ENCODE measurements around the gene HECW1. TPM values are rescaled to one million over a fixed set of nuclear protein-coding genes. Genes with fewer than 3 reads are reported as not detected.
"Not testable (repeated sequence)": the region's sequence is repeated elsewhere in the genome, so short reads cannot be mapped to it uniquely, and the experiment has no call there.

The HECW1 gene
- polyA plus RNA-seq, 6 donors from 2014 or later: not detected

GRCh38 chr7:43332193-43332796 lies 219.8 kb downstream of the HECW1 start:
- H3K27me3 Mint-ChIP-seq: peaks cover 0 to 19% (median 14%) of the 10 kb centered on the region in 3 donors
- H3K4me3 Mint-ChIP-seq: no peak overlapping the region
- H3K9me3 Mint-ChIP-seq: no peaks in the 10 kb centered on the region
- H3K27ac Mint-ChIP-seq: no peak overlapping the region
- DNase-seq: no peak
- no peaks in the 10 kb centered on the region for H3K4me1 Mint-ChIP-seq
- no peaks in the 10 kb centered on the region for H3K36me3 Mint-ChIP-seq
- no peak for ATAC-seq (ENCODE audit: low read depth in 2 of 2)

DNA sequence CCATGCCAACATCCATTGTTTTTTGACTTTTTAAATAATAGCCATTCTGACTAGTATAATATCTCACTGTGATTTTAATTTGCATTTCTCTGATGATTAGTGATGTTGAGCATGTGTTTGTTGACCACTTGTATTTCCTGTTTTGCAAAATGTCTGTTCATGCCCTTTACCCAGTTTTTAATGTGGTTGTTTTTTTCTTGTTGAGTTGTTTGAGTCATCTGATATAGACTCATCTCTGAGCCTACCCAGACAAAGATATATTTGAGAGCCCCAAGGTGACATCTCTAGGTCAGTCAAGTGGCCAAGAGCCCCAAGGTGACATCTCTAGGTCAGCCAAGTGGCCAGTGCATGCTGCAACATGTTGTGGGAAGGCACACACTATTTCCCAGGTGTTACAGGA lies 224.7 kb downstream of the HECW1 start:
- Mint-ChIP-seq H3K4me3 (no peak overlapping the region), H3K9me3 (peaks cover 0 to 3% (median 0%) of the 10 kb centered on the region in 7 donors), H3K36me3 (no peaks in the 10 kb centered on the region), H3K27me3 (peaks cover 0 to 11% (median 8%) of the 10 kb centered on the region in 3 donors), H3K27ac (no peak overlapping the region), H3K4me1 (no peaks in the 10 kb centered on the region)
- no peak for DNase-seq
- ATAC-seq (ENCODE audit: low read depth in 2 of 2): no peak

- peaks cover 0 to 11% (median 8%) of the 10 kb centered on the region in 3 donors for H3K27me3 Mint-ChIP-seq
- H3K9me3 Mint-ChIP-seq: peaks cover 0 to 6% (median 0%) of the 10 kb centered on the region in 7 donors
- H3K27ac Mint-ChIP-seq: no peak overlapping the region
- H3K4me1 Mint-ChIP-seq: no peaks in the 10 kb centered on the region
- no peak overlapping the region for H3K4me3 Mint-ChIP-seq
- ATAC-seq (ENCODE audit: low read depth in 2 of 2) (no peak), DNase-seq (no peak)
- H3K36me3 Mint-ChIP-seq: no peaks in the 10 kb centered on the region
Measured at GRCh38 chr7:43337811-43338210, 225.4 kb downstream of the HECW1 start.

GRCh38 chr7:43341132-43341531 lies 228.7 kb downstream of the HECW1 start:
- no peaks in the 10 kb centered on the region for H3K36me3 Mint-ChIP-seq

GRCh38 chr7:43343417-43343816 lies 231.0 kb downstream of the HECW1 start:
- DNase-seq: not testable (repeated sequence)

More at GRCh38 chr7:43341132-43341531, 228.7 kb downstream of the HECW1 start:
- Mint-ChIP-seq H3K27ac (no peak overlapping the region), H3K27me3 (peaks cover 0 to 15% (median 13%) of the 10 kb centered on the region in 3 donors), H3K4me3 (no peak overlapping the region), H3K4me1 (no peaks in the 10 kb centered on the region), H3K9me3 (peaks cover 0 to 13% (median 8%) of the 10 kb centered on the region in 7 donors)
- no peak for ATAC-seq (ENCODE audit: low read depth in 2 of 2)
- no peak for DNase-seq

DNA sequence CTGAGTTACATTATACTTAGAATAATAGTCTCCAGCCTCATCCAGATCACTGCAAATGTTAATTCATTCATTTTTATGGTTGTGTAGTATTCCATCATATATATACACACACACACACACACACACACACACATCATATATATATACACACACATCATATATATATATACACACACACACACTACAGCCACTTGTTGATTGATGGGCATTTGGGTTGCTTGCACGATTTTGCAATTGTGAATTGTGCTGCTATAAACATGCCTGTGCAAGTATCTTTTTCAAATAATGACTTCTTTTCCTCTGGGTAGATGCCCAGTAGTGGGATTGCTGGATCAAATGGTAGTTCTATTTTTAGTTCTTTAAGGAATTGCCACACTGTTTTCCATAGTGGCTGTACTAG lies 233.2 kb downstream of the HECW1 start:
- not testable (repeated sequence) for H3K4me3 Mint-ChIP-seq
- Mint-ChIP-seq H3K27me3 (peaks cover 13 to 23% (median 15%) of the 10 kb centered on the region in 3 donors), H3K9me3 (peaks cover 5 to 29% (median 21%) of the 10 kb centered on the region in 7 donors)

More at GRCh38 chr7:43343417-43343816, 231.0 kb downstream of the HECW1 start:
- not testable (repeated sequence) for H3K4me1 Mint-ChIP-seq; H3K27ac Mint-ChIP-seq; H3K4me3 Mint-ChIP-seq; H3K36me3 Mint-ChIP-seq; ATAC-seq (ENCODE audit: low read depth in 2 of 2)
- Mint-ChIP-seq H3K9me3 (peaks cover 0 to 19% (median 12%) of the 10 kb centered on the region in 7 donors), H3K27me3 (peaks cover 0 to 29% (median 15%) of the 10 kb centered on the region in 3 donors)

DNA sequence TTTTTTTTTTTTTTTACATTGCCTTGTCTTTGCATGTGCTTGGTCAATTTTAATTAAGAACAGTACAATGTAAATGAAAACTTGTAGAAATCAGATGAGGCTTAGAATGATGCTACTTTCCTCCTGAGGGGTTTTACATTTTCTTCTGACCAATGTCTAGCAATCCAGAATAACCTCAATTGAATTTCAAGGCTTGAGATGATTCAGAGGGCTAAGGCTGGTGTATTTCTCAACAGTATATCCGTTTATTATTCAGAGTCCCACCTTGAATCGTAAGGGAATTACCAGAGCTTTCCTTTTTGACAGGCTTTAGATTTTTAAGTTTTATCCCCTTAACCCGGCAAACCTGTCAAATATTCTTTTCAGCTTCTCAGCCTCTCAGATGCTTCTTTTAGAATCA lies 239.2 kb downstream of the HECW1 start:
- DNase-seq: no peak
- Mint-ChIP-seq H3K9me3 (peaks cover 5 to 42% (median 22%) of the 10 kb centered on the region in 7 donors), H3K4me3 (no peak overlapping the region), H3K27me3 (peaks cover 23 to 44% (median 42%) of the 10 kb centered on the region in 3 donors), H3K4me1 (no peaks in the 10 kb centered on the region), H3K27ac (no peak overlapping the region), H3K36me3 (peaks cover 0 to 16% of the 10 kb centered on the region in 2 donors)
- ATAC-seq (ENCODE audit: low read depth in 2 of 2): no peak

More for the DNA sequence above, 233.2 kb downstream of the HECW1 start:
- not testable (repeated sequence) for DNase-seq; H3K4me1 Mint-ChIP-seq; H3K36me3 Mint-ChIP-seq; H3K27ac Mint-ChIP-seq; ATAC-seq (ENCODE audit: low read depth in 2 of 2)

- peaks cover 5 to 41% (median 18%) of the 10 kb centered on the region in 7 donors for H3K9me3 Mint-ChIP-seq
- DNase-seq: no peak
- no peaks in the 10 kb centered on the region for H3K4me1 Mint-ChIP-seq
- H3K27ac Mint-ChIP-seq: peak overlapping the region in 1 of 6 donors; percentile 38
- peaks cover 0 to 16% of the 10 kb centered on the region in 2 donors for H3K36me3 Mint-ChIP-seq
- H3K4me3 Mint-ChIP-seq: no peak overlapping the region
- ATAC-seq (ENCODE audit: low read depth in 2 of 2): no peak
- H3K27me3 Mint-ChIP-seq: peaks cover 23 to 42% (median 34%) of the 10 kb centered on the region in 3 donors
Measured at GRCh38 chr7:43353902-43354301, 241.5 kb downstream of the HECW1 start.

- H3K9me3 Mint-ChIP-seq: no peaks in the 10 kb centered on the region
- H3K4me1 Mint-ChIP-seq: no peaks in the 10 kb centered on the region
- no peak overlapping the region for H3K4me3 Mint-ChIP-seq
- no peaks in the 10 kb centered on the region for H3K36me3 Mint-ChIP-seq
- H3K27ac Mint-ChIP-seq: no peak overlapping the region
- H3K27me3 Mint-ChIP-seq: peaks cover 0 to 12% (median 6%) of the 10 kb centered on the region in 3 donors
- no peak for ATAC-seq (ENCODE audit: low read depth in 2 of 2)
- no peak for DNase-seq
Measured at GRCh38 chr7:43362652-43363034, 250.2 kb downstream of the HECW1 start.

DNA sequence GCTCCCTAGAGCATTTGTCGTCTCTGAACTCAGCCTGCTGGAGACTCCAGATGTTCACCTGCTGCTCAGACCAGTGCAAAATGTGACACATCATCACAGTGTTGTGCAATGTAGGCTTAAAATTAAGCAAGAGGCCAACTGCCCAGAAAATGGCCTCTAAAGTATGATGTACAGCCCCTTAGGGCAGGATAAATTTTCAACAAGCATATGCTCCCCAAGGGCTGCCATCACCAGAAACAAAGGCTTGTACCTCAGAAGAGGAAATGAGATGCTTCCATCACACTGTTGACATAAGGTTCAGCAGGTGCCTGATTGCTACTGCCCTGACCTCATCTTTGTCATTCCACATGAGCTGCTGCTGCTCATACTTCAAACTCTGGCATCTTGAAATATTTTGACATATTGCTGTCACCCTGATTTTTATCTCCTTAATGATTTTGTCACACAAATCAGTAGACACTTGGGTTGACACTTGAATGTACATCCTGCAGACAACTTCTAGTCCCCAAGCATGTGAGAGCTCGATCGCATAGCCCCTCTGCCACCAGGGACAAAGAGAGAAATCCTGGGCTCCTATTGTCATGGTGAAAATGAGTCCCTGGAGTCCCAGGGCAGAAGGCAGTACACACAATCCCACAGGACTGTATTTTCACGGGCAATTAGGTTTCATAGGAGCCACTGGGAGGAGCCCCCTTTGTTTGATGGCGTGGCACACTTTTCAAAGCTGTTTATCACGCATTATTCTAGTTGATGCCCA lies 250.8 kb downstream of the HECW1 start:
- ATAC-seq (ENCODE audit: low read depth in 2 of 2): no peak

GRCh38 chr7:43364391-43364790 lies 251.9 kb downstream of the HECW1 start:
- no peak for ATAC-seq (ENCODE audit: low read depth in 2 of 2)
- no peaks in the 10 kb centered on the region for H3K4me1 Mint-ChIP-seq
- no peaks in the 10 kb centered on the region for H3K36me3 Mint-ChIP-seq
- H3K27ac Mint-ChIP-seq: no peak overlapping the region
- no peak overlapping the region for H3K4me3 Mint-ChIP-seq
- H3K9me3 Mint-ChIP-seq: no peaks in the 10 kb centered on the region
- peaks cover 0 to 12% (median 6%) of the 10 kb centered on the region in 3 donors for H3K27me3 Mint-ChIP-seq
- DNase-seq: no peak

More for the DNA sequence above, 250.8 kb downstream of the HECW1 start:
- Mint-ChIP-seq H3K9me3 (no peaks in the 10 kb centered on the region), H3K4me1 (no peaks in the 10 kb centered on the region), H3K4me3 (no peak overlapping the region), H3K27me3 (peaks cover 0 to 12% (median 6%) of the 10 kb centered on the region in 3 donors), H3K36me3 (no peaks in the 10 kb centered on the region), H3K27ac (no peak overlapping the region)
- no peak for DNase-seq

DNA sequence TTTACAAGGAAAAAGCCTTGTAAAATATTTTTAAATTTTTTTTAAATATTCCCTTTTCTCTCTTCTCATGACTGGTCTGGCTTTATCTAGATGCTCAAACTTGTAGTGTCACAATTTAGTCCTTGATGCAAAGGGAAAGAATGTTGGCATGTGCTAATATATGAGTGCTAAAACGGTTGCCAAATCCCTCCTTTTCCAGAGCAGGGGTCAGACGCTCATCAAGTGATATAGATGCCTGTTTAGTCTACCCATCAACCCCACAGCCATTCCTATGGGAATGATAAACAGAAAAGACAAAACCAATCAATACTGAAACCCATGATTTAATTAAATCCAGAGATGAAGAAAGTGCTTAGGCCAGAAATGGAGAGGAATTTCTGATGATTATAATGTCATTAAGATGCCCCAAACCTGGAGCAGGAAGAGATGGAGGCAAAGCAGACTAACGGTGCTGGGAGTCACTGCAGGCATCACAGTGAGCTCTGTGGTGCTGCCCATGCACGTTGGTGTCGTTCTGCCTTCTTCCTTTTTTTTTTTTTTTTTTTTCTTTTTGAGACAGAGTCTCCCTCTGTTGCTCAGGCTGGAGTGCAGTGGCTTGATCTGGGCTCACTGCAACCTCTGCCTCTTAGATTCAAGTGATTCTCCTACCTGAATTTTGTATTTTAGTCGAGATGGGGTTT lies 260.4 kb downstream of the HECW1 start:
- no peaks in the 10 kb centered on the region for H3K4me1 Mint-ChIP-seq
- peak overlapping the region in 1 of 6 donors; percentile 3 for H3K27ac Mint-ChIP-seq
- no peaks in the 10 kb centered on the region for H3K36me3 Mint-ChIP-seq
- no peak for ATAC-seq (ENCODE audit: low read depth in 2 of 2)
- no peak for DNase-seq
- H3K27me3 Mint-ChIP-seq: peaks cover 10 to 15% (median 11%) of the 10 kb centered on the region in 3 donors
- H3K4me3 Mint-ChIP-seq: no peak overlapping the region
- no peaks in the 10 kb centered on the region for H3K9me3 Mint-ChIP-seq

DNA sequence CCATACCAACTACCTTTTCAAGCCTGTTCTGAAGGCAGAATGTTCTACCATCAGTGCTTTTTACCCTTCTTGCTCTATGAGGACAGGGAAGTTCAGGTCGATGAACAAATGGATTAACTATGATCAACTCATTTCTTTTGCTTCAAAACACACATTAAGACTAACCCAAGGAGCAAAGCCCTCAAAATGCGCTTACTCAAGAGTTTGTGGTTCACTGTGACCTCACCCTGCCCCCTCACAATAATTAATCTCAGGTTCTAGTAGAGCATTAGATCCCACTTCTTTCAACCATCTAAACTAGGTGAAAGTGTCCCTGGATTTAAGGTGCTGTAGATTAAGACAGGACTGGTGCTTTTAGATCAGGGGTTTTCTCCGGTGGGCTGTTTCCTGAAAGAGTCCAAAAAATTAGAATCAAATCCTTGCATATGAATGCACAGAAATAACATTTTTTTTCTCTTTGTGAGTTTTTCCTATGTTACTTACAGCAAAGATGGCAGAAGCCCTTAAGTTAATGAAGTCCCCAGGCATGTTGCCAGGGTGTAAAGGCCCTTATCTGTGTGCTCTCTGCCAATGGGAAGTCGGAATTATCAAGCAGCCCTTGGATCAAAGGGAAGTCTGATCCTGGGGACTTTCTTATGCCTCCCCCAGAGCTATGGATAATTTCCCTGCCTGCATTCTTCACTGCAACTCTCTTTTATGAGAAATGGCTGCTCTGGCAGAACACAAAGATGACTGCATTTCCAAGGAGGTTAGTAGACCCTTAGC lies 264.9 kb downstream of the HECW1 start:
- Mint-ChIP-seq H3K4me1 (no peaks in the 10 kb centered on the region), H3K27ac (no peak overlapping the region), H3K9me3 (peaks cover 0 to 2% (median 0%) of the 10 kb centered on the region in 7 donors), H3K36me3 (no peaks in the 10 kb centered on the region), H3K4me3 (no peak overlapping the region), H3K27me3 (peaks cover 5 to 28% (median 22%) of the 10 kb centered on the region in 3 donors)
- no peak for DNase-seq
- no peak for ATAC-seq (ENCODE audit: low read depth in 2 of 2)
